ENCODE measurements around the gene SKI.

SKI gene

DNA sequence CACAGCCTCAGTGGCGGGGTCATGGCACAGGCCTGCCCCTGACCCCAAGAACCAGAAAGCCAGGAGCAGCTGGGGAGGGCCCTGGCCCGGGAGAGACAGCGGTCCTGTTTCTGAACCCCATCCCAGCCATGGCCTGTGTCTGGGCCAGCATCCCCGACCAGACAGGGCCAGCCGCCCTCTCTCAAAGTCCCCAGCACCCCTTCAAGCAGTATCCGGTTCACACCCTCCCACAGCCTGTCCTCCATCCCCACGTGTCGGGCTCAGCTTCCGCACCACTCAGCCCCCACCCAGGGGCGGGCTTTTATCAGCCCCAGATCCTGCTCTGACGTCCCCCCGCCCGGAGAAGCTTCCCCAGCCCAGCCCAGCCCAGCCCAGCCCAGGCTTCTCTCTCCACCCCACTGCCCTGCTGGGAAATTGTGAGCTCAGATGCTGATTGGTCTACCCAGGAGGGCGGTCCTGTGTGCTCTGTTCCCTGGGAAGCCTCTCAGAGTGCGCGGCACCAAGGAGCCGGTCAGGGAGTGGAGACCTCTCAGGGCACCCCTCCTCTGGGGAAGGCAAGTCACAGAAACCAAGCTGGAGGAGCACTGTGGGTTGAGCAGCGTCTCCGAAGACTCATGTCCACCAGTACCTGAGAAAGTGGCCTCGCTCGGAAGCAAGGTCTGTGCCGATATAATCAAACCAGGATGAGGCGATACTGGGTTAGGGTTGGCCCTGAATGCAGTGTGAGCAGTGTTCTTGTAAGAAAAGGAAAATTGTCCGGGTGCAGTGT lies 28.9 kb upstream of the SKI start:
- Mint-ChIP-seq H3K36me3 (ENCODE audit: insufficient read depth) (peaks cover 16% of the 10 kb centered on the region), H3K4me1 (ENCODE audit: low read depth in 2 of 2) (peaks cover 7 to 24% of the 10 kb centered on the region in 2 donors), H3K27ac (peak overlapping the region; percentile 94), H3K9me3 (no peaks in the 10 kb centered on the region), H3K27me3 (no peaks in the 10 kb centered on the region), H3K4me3 (peak overlapping the region; percentile 78 to 82)
- ATAC-seq (replicated peaks) = peak; percentile 71
- peak; percentile 78 to 81 (median 80) for DNase-seq

DNA sequence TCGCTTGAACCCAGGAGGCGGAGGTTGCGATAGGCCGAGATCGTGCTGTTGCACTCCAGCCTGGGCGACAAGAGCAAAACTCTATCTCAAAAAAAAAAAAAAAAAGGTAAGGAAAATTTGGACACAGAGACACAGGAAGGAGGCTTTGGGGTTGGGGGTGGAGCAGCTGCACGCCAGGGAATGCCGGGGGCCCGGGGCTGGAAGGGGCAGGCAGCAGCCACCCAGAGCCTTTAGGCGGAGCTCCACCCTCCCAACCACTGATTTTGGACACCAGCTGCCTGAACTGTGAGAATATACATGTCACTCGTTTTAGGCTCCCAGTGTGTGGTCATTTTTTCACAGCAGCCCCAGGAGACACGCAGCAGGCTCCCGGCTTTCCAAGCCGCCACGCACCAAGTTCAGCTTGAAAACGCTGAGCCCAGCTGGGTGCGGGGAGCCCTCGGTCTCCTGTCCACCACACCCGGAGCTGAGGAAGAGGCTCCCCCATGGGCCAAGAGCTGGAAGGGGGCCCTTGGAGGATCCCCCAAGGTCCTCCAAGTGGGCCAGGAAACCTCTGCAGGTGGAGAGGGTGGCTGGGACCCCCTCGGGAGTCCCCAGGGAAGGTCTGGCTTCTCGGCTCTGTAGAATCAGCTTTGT lies 27.7 kb upstream of the SKI start:
- Mint-ChIP-seq H3K4me3 (peak overlapping the region; percentile 78 to 82), H3K9me3 (no peaks in the 10 kb centered on the region)

DNA sequence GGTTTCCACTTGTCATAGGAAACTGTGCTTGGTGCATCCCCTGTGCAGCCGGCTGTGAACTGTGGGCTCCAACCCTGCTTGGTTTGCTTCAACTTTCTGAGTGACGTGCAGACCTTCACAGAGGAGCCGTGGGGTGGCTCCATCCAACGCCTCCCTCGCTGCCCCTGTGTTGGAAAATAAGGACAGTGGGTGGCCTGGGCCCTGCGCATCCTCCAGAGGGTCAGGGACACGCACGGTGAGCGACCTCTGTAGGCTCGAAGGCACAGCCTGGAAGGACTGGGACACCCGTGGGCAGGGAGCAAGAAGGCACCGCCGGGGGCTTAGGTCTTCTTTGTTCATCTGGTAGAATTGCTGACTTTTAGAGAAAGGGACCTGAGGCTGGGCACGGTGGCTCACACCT lies 27.1 kb upstream of the SKI start:
- H3K4me1 Mint-ChIP-seq (ENCODE audit: low read depth in 2 of 2) = peaks cover 7 to 25% of the 10 kb centered on the region in 2 donors
- H3K4me3 Mint-ChIP-seq = no peak overlapping the region
- no peaks in the 10 kb centered on the region for H3K27me3 Mint-ChIP-seq
- no peak for DNase-seq
- H3K27ac Mint-ChIP-seq = peak overlapping the region in 1 of 2 donors; percentile 32
- no peak for ATAC-seq (replicated peaks)
- no peaks in the 10 kb centered on the region for H3K9me3 Mint-ChIP-seq
- H3K36me3 Mint-ChIP-seq (ENCODE audit: insufficient read depth) = peaks cover 16% of the 10 kb centered on the region

More for the DNA sequence above, 27.7 kb upstream of the SKI start:
- H3K4me1 Mint-ChIP-seq (ENCODE audit: low read depth in 2 of 2) = peaks cover 7 to 25% of the 10 kb centered on the region in 2 donors
- no peaks in the 10 kb centered on the region for H3K27me3 Mint-ChIP-seq
- no peak for ATAC-seq (replicated peaks)
- peaks cover 16% of the 10 kb centered on the region for H3K36me3 Mint-ChIP-seq (ENCODE audit: insufficient read depth)
- peak overlapping the region in 1 of 2 donors; percentile 94 for H3K27ac Mint-ChIP-seq
- no peak for DNase-seq

DNA sequence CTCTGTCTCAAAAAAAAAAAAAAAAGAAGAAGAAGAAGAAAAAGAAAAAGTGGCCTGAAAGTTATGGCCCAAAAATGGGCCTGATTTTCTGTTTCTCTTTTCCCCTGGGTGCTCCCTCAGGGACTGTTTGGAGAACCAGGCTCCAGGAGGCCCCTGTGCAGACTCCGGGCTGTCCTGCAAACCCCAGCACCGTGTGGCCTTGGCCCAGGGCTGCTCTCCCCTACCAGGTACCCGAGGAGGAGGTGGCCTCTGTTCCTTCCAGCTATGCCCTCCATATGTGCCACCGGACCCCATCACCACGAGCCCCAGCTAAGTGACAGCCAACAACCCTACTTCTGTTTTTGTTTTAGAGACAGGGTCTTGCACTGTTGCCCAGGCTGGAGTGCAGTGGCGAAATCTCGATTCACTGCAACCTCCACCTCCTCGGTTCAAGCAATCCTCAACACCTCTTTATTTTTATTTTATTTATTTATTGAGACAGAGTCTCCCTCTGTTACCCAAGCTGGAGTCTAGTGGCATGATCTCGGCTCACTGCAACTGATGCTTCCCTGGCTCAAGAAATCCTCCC lies 26.0 kb upstream of the SKI start:
- DNase-seq (no peak), ATAC-seq (replicated peaks) (no peak)
- Mint-ChIP-seq H3K4me3 (no peak overlapping the region), H3K4me1 (ENCODE audit: low read depth in 2 of 2) (peaks cover 7 to 25% of the 10 kb centered on the region in 2 donors), H3K27ac (no peak overlapping the region), H3K27me3 (no peaks in the 10 kb centered on the region), H3K36me3 (ENCODE audit: insufficient read depth) (peaks cover 16% of the 10 kb centered on the region), H3K9me3 (no peaks in the 10 kb centered on the region)

DNA sequence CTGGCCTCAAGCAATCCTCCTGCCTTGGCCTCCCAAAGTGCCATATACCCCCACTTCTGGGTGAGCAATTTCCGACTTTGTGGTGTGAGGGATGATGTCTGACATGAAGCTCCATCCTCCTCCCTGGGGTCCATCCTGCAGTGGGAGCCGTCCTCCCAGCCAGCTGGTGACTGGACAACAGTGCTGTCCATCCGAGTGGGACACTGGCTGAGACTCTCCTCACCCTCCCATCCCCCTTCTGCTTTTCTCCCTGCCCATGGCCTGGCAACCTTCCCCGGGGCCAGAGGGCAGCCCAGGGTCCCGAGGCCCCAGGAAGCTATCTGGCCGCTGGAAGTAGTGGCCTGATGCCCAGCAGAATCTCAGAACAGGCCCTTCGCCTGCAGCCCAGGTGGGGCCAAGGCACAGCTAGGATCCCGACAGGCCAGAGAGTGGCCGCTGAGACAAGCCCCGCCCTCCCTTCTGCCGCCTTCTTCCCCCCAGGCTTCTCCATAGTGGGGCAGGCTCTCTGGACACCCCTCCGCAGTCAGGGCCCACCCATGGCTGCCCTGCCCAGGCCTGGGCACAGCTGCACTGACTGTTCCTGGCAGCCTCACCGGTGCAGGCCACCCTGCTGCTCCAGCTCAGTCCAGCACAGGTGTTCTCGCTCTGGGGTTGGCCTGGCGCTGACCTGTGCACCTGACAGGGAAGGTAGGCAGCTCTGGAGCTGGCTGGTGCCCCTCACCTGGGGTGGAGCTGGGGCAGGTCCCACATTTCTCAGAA lies 25.1 kb upstream of the SKI start:
- no peaks in the 10 kb centered on the region for H3K27me3 Mint-ChIP-seq
- no peak overlapping the region for H3K4me3 Mint-ChIP-seq
- no peak for ATAC-seq (replicated peaks)

DNA sequence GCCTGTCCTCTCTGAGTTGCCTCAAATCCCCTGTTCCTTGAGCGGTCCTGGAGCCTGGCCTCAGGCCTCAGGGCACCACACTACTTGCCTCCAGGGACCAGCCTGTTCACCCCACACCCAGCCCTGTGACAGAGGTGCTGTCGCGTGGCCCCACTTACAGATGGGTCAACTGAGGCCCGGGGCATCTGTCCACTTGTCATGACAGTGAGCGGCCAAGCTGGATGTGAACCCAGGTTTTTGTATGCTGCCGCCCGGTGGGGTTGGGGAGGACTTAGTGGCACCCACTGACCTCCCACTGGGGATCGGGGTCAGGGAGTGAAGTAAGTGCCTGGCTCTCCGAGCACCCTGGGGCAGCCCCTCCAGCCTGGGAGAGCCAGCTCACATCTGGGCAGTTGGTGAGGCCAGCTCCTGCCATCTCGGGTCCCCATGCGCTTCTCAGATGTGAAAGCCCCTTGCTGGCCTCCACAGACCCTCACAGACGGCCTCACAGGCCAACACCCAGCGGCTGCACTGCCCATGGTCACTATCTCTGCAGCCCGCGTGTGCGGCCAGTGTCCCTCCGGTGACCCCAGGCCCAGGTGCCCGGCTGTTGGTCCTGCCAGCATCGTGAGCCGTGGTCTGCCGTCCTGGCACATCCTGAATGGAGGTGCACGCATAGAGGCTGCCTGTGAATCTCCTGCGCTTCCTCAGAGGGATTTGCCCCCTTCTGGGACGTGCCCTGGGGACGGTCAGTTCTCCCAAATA lies 24.3 kb upstream of the SKI start:
- no peaks in the 10 kb centered on the region for H3K27me3 Mint-ChIP-seq
- H3K9me3 Mint-ChIP-seq = no peaks in the 10 kb centered on the region
- H3K4me1 Mint-ChIP-seq (ENCODE audit: low read depth in 2 of 2) = peaks cover 7 to 19% of the 10 kb centered on the region in 2 donors
- ATAC-seq (replicated peaks) (no peak), DNase-seq (no peak)
- peak overlapping the region; percentile 20 to 62 for H3K27ac Mint-ChIP-seq
- H3K4me3 Mint-ChIP-seq = no peak overlapping the region
- H3K36me3 Mint-ChIP-seq (ENCODE audit: insufficient read depth) = peaks cover 16% of the 10 kb centered on the region

More for the DNA sequence above, 25.1 kb upstream of the SKI start:
- no peaks in the 10 kb centered on the region for H3K9me3 Mint-ChIP-seq
- H3K36me3 Mint-ChIP-seq (ENCODE audit: insufficient read depth) = peaks cover 17% of the 10 kb centered on the region
- peak overlapping the region in 1 of 2 donors; percentile 62 for H3K27ac Mint-ChIP-seq
- peaks cover 7 to 25% of the 10 kb centered on the region in 2 donors for H3K4me1 Mint-ChIP-seq (ENCODE audit: low read depth in 2 of 2)
- no peak for DNase-seq

DNA sequence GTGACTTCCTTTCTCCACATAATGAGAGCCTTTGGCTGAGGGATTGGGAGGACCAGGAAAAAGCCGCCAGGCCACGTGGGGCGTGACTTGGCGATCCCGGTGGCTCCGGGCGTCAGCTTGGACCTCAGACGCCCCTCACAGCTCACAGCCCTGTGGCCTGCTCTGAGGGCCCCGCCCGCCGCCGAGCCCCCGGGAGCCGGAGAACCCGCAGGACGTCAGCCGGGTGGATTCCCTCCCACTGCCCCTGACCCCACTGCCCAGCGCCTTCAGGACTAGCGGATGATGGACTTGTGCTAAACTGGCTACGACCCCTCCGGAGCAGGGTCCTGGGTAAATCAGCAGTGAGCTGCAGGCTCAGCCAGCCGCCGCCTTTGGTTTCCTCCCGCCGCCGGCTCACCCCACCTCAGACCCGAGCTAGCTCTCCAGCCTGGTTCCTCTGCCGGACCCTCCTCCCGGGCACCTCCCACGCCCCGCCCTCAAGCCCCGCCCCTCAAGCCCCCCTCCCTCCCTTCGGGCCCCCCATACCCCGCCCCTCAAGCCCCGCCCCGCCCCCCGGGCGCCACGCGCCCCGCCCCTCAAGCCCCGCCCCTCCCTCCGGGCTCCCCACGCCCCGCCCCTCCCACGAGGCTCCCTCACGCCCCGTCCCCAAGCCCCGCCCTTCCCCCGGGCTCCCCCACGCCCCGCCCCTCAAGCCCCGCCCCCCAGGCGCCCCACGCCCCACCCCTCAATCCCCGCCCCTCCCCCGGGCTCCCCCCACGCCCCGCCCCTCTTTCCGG lies 23.5 kb upstream of the SKI start:
- Mint-ChIP-seq H3K4me1 (ENCODE audit: low read depth in 2 of 2) (peaks cover 3 to 12% of the 10 kb centered on the region in 2 donors), H3K27ac (peak overlapping the region in 1 of 2 donors; percentile 20), H3K27me3 (no peaks in the 10 kb centered on the region), H3K36me3 (ENCODE audit: insufficient read depth) (peaks cover 13% of the 10 kb centered on the region), H3K9me3 (no peaks in the 10 kb centered on the region), H3K4me3 (peak overlapping the region in 1 of 2 donors; percentile 29)
- ATAC-seq (replicated peaks) (peak; percentile 14), DNase-seq (peak in 1 of 3 experiments; percentile 31)

DNA sequence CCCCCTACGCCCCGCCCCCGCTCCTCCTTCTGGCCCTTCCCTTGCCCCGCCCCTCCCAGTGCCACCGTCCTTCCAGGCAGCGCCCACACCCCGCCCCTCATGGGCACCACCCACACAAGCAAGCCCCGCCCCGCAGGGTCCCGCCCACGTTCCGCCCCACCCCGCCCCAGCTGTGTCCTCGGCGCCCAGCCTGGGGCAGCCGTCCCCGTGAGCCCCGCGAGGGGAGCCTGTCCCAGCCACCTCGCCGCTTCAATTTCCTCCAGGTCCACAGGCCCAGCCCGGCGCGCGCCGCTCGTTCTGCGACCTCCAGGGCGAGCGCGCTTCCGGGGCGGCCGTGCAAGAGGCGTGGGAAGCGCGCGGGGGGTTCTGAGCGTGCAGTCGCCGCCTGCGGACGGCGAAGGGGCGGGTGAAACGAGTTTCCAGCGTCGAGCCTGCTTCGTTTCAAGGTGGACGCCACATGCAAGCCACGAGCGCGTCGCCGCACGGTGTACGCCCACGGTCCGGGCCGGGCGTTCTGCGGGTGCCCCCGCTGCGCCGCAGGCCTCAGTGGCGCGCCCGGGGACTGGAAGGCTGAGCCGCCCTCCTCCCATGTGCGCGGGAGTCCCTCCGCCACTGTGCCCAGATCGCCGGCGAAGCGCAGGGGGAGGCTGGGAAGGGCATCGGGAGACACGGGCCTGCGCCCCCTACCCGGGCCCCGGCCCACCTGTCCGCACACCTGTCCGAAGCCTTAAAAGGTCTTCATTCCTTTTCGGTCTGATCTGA lies 22.7 kb upstream of the SKI start:
- ATAC-seq (replicated peaks) (peak; percentile 89), DNase-seq (peak; percentile 89 to 92 (median 90))
- Mint-ChIP-seq H3K27ac (no peak overlapping the region), H3K27me3 (no peaks in the 10 kb centered on the region), H3K36me3 (ENCODE audit: insufficient read depth) (peaks cover 6% of the 10 kb centered on the region), H3K4me1 (ENCODE audit: low read depth in 2 of 2) (peaks cover 0 to 6% of the 10 kb centered on the region in 2 donors), H3K9me3 (no peaks in the 10 kb centered on the region), H3K4me3 (peak overlapping the region; percentile 56 to 62)

DNA sequence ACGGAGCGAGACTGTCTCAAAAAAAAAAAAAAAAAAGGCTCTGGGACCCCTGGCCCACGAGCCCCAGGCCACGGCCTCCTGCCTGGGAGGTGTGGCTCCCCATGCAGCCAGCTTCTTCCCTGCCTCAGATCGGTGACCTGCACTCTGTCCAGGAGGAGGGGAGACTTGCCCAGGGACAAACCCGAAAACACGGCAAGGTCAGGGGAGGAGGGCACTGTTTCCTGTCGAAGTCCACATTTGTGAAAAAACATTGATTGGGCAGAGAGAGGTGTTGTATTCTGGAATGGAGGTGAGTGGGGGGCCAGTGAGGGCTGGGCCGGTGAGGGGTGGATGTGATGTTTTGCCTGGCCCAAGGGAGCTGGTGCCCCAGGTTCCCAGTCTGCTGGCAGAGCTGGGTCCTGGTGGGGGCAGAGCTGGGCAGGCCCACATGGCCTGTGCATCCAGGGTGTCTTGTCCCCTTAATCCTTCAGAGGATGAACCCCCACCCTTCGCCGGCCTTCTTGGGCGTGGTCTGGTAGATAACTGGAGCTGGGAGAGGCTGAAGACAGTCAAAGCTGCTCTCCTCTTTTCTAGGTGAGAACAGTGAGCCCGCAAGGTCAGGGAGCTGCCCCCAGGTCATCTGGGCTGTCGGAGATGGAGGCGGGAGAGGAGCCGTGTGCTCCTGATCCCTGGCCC lies 21.2 kb upstream of the SKI start:
- Mint-ChIP-seq H3K9me3 (no peaks in the 10 kb centered on the region), H3K36me3 (ENCODE audit: insufficient read depth) (peaks cover 8% of the 10 kb centered on the region), H3K27me3 (no peaks in the 10 kb centered on the region), H3K27ac (peak overlapping the region in 1 of 2 donors; percentile 67), H3K4me3 (peak overlapping the region in 1 of 2 donors; percentile 38), H3K4me1 (ENCODE audit: low read depth in 2 of 2) (peaks cover 0 to 6% of the 10 kb centered on the region in 2 donors)
- DNase-seq (no peak), ATAC-seq (replicated peaks) (no peak)

DNA sequence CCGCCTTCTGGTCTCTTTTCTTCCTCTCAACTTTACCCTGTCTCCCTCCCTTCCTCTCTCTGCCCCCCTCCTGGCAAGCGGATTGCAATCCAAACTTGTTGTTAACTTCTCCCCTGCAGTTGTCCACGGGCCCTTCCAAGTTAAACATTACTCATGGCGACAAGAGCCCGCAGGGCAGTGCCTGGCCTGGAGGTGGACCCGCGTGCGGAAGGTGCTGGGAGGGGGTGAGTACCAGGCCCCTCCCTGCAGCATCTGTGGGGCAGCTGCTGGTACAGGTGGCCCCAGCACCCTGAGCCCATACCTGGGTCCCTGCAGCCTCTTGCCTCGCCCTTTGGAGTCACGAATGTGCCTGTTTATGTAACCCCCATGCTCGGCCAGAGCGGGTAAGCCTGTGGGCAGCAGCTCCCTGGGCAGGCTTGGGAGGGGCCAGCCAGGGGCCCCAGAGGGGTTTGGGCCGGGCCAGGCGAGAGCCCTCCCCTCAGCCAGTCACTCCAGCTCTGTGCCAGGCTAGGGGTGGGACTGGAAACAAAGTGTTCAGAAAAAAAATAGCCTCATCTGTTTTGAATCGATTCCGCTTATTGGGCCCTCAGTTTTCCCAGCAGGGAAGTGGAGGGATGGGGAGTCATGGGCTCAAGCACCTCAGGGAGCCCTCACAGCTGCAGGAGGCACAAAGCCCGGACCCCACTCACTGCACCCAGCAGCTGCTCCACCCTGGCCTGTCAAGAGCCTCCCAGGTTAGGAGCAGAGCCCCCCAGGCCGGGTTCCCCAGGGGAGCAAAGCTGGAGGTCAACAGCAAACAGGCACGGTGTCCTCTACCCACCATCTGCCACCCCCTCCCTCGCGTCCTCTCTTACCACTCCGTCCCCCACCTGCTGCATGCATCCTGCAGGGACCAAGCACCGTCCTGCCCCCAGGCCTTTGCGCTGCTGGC lies 19.5 kb upstream of the SKI start:
- H3K27ac Mint-ChIP-seq = peak overlapping the region in 1 of 2 donors; percentile 26
- H3K36me3 Mint-ChIP-seq (ENCODE audit: insufficient read depth) = peaks cover 9% of the 10 kb centered on the region
- no peak for ATAC-seq (replicated peaks)
- no peaks in the 10 kb centered on the region for H3K27me3 Mint-ChIP-seq
- H3K9me3 Mint-ChIP-seq = no peaks in the 10 kb centered on the region
- no peak for DNase-seq
- peaks cover 0 to 3% of the 10 kb centered on the region in 2 donors for H3K4me1 Mint-ChIP-seq (ENCODE audit: low read depth in 2 of 2)
- H3K4me3 Mint-ChIP-seq = no peak overlapping the region
